ENCODE data around the gene HAPLN2. TPM values are rescaled to one million over a fixed set of nuclear protein-coding genes. Genes with fewer than 3 reads are reported as not detected.
A peak's percentile ranks its signal among the peaks of the same experiment; 100 is the strongest.

The HAPLN2 gene
- total RNA-seq, 1 donor from 2014 or later, result not detected

DNA sequence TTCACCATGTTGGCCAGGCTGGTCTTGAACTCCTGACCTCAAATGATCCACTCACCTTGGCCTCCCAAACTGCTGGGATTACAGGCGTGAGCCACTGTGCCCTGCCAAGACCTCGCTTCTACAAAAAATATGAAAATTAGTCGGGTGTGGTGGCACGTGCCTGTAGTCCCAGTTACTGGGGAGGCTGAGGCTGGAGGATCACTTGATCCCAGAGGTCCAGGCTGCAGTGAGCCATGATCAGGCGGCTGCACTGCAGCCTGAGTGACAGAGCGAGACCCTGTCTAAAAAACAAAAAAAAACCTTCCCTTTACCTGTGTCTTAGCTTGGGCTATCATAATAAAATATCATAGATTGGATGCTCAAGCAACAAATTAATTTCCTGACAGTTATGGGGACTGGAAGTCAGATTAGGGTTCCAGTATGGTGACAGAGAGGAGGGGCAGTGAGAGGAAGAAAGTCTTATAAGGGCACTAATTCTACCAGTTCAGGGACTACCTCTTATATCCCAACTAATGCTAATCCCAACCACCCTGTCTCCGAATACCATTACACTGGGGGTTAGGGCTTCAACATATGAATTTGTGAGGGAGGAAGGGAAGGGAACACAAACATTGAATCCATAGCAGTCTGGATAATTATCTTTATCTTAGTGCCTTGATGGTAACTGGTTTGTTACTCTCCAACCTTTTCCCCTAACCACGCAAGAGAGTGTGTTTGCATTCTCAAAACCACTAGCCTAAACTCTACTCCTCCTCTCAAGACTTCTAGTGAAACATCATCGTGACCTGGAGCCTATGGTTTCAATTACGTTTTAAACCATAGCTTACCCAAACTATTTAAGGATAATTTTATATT, 28.7 kb upstream of the HAPLN2 start:
- TF ChIP-seq, protein P1, sequence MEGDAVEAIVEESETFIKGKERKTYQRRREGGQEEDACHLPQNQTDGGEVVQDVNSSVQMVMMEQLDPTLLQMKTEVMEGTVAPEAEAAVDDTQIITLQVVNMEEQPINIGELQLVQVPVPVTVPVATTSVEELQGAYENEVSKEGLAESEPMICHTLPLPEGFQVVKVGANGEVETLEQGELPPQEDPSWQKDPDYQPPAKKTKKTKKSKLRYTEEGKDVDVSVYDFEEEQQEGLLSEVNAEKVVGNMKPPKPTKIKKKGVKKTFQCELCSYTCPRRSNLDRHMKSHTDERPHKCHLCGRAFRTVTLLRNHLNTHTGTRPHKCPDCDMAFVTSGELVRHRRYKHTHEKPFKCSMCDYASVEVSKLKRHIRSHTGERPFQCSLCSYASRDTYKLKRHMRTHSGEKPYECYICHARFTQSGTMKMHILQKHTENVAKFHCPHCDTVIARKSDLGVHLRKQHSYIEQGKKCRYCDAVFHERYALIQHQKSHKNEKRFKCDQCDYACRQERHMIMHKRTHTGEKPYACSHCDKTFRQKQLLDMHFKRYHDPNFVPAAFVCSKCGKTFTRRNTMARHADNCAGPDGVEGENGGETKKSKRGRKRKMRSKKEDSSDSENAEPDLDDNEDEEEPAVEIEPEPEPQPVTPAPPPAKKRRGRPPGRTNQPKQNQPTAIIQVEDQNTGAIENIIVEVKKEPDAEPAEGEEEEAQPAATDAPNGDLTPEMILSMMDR (IDR thresholded peaks at IDR 0.05; ENCODE audit: insufficient read depth, low read length, poor library complexity, severe bottlenecking), result no peak
- H3K36me3 ChIP-seq (ENCODE audit: control insufficient read depth, insufficient read depth, low read length), result peaks cover 2% of the 10 kb centered on the region
- H3K27me3 ChIP-seq (ENCODE audit: control insufficient read depth, insufficient read depth, low read length), result peaks cover 2% of the 10 kb centered on the region
- no peak for DNase-seq (ENCODE audit: low read depth)
- no peak overlapping the region for H3K4me3 ChIP-seq (ENCODE audit: low read depth, low read length)

DNA sequence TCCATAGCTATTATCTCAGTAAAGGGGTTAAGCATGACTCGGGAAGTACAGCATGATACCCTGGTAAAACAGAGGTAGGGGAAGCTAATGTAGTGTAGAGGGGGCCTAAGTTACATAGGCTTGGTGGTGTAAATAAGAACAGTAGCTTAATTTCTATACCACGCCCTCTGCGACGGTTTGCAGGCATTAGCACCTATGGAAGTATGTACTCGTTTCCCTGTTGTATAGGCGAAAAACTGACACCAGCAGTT, 28.1 kb upstream of the HAPLN2 start:
- DNase-seq (ENCODE audit: low read depth), result no peak
- Histone ChIP-seq H3K36me3 (ENCODE audit: control insufficient read depth, insufficient read depth, low read length) (peaks cover 4% of the 10 kb centered on the region), H3K27me3 (ENCODE audit: control insufficient read depth, insufficient read depth, low read length) (peaks cover 2% of the 10 kb centered on the region), H3K4me3 (ENCODE audit: low read depth, low read length) (peak overlapping the region; percentile 74)
- TF ChIP-seq, protein P1 (IDR thresholded peaks at IDR 0.05; ENCODE audit: insufficient read depth, low read length, poor library complexity, severe bottlenecking), result no peak

DNA sequence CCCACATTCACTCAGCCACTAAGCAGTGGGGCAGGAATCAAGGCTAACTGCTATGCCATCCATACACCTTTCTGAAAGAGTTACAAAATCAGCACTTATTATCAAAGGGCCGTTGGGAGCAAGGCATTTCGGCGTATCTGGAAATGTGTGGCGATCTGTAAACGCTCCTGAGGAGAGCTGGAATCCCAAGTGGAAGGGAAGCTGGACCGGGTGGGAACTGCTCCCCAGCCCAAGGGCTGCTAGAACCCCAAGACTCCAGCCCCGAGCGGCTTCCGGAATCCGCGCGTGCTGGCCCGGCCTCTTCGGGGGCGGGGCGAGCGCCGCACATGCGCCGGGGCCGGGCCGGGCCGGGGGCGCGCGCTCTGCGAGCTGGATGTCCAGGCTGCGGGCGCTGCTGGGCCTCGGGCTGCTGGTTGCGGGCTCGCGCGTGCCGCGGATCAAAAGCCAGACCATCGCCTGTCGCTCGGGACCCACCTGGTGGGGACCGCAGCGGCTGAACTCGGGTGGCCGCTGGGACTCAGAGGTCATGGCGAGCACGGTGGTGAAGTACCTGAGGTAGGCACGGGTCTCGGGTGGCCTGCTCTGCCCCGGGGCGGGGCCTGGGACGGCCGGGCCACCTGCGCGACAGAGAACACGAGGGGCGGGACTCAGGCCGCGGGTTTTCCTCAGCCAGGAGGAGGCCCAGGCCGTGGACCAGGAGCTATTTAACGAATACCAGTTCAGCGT, 27.6 kb upstream of the HAPLN2 start, which contains the start of gene NAXE:
Gene NAXE, plus strand, starts transcription at position 345 of the 726 bp plus-strand sequence. Its CDS starts 29 bp downstream, at position 374.
- DNase-seq (ENCODE audit: low read depth), result no peak
- H3K27me3 ChIP-seq (ENCODE audit: control insufficient read depth, insufficient read depth, low read length), result no peaks in the 10 kb centered on the region
- H3K4me3 ChIP-seq (ENCODE audit: low read depth, low read length), result peak within 1 kb of the TSS; percentile 74
- TF ChIP-seq, protein P1 (IDR thresholded peaks at IDR 0.05; ENCODE audit: insufficient read depth, low read length, poor library complexity, severe bottlenecking), result no peak
- H3K36me3 ChIP-seq (ENCODE audit: control insufficient read depth, insufficient read depth, low read length), result peaks cover 4% of the 10 kb centered on the region

DNA sequence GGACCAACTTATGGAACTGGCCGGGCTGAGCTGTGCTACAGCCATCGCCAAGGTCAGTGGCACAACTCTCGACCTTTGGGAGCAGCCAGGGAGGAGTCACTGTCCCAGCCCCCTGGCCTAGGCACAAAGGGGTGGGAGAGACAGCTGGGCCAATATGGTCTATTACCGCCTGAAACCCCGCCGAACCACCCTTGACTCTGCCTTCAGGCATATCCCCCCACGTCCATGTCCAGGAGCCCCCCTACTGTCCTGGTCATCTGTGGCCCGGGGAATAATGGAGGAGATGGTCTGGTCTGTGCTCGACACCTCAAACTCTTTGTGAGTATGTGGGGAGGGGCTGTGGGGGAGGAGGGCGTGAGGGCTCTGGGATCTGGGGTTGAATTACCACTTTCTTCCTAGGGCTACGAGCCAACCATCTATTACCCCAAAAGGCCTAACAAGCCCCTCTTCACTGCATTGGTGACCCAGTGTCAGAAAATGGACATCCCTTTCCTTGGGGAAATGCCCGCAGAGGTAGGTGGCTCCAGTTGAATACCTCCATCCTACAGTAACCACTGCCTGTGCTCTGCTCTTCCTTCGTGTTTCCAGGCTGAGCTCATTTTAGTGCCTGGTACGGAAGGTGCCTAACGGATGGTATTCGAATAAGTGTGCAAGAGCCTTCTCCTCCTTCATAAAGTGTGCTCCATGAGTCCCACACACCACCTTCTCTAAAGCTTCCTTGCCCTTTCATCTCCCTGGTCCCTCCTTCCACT, 26.9 kb upstream of the HAPLN2 start:
- Histone ChIP-seq H3K27me3 (ENCODE audit: control insufficient read depth, insufficient read depth, low read length) (no peaks in the 10 kb centered on the region), H3K4me3 (ENCODE audit: low read depth, low read length) (peak overlapping the region; percentile 74), H3K36me3 (ENCODE audit: control insufficient read depth, insufficient read depth, low read length) (peaks cover 4% of the 10 kb centered on the region)
- TF ChIP-seq, protein P1 (IDR thresholded peaks at IDR 0.05; ENCODE audit: insufficient read depth, low read length, poor library complexity, severe bottlenecking), result no peak
- DNase-seq (ENCODE audit: low read depth), result no peak

DNA sequence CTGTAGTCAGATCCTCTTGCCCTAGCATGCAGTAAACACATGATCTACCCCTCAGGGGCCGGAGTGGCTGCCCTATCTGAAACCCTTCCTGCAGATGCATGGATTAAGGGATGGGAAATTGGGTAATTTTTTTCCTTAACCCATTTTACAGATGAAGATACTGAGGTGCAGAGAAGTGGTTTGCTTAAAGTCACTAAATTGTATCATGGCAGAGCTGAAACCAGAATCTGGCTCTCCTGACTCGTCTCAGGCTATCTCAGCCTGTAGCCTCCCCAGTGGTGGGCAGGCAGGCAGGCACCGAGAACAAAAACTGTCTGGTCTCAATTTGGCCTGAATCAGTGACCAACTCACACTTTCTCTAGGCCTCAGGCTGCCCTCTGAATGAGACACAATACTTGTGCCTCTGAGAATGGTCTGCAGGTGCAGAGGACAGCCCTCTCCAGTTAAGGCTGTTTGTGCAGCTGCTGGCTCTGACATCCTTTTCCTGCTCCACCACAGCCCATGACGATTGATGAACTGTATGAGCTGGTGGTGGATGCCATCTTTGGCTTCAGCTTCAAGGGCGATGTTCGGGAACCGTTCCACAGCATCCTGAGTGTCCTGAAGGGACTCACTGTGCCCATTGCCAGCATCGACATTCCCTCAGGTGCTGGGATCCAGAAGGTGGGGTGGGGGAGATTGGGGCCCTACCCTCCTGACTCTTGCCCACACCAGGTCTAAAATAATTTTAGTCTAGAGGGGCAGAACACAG, 26.1 kb upstream of the HAPLN2 start:
- no peaks in the 10 kb centered on the region for H3K27me3 ChIP-seq (ENCODE audit: control insufficient read depth, insufficient read depth, low read length)
- H3K36me3 ChIP-seq (ENCODE audit: control insufficient read depth, insufficient read depth, low read length), result peaks cover 5% of the 10 kb centered on the region
- no peak for DNase-seq (ENCODE audit: low read depth)
- H3K4me3 ChIP-seq (ENCODE audit: low read depth, low read length), result no peak overlapping the region
- TF ChIP-seq, protein P1 (IDR thresholded peaks at IDR 0.05; ENCODE audit: insufficient read depth, low read length, poor library complexity, severe bottlenecking), result no peak

Measured in kidney epithelial cell (primary cell).